Activated CD8-positive, alpha-beta T cell treated with anti-CD3 and anti-CD28 coated beads for 36 hours (primary cell): ENCODE results near the gene CACNA1B. TPM values are rescaled to one million over a fixed set of nuclear protein-coding genes. Genes with fewer than 3 reads are reported as not detected.
A peak's percentile ranks its signal among the peaks of the same experiment; 100 is the strongest.

Experiments used
- ATAC-seq: fragments of 200-7000 bp; cut with Tn5 transposase; one replicate; pipeline ENCODE4 v1.10.0; 2021; ENCODE audit warnings: mild to moderate bottlenecking, moderate library complexity
- CTCF ChIA-PET: fragments of 350-600 bp; sonication (Branson Sonifier 250); formaldehyde crosslinking; loops from one replicate; lab custom pipeline; 2021; ENCODE audit warnings: antibody characterized with exemption; lab: Charles Lee
- POLR2A ChIA-PET: fragments of 350-600 bp; sonication (Branson Sonifier 250); formaldehyde crosslinking; loops from one replicate; lab custom pipeline; 2021; ENCODE audit warnings: antibody characterized with exemption; lab: Charles Lee
- DNase-seq: peaks from one replicate; pipeline ENCODE4 v3.0.0-alpha.2; 2020
- H3K27ac Mint-ChIP-seq: one replicate; pipeline ENCODE4 v1.8.0; 2021; ENCODE audit warnings: mild to moderate bottlenecking, mixed read lengths
- H3K27me3 Mint-ChIP-seq: one replicate; pipeline ENCODE4 v1.8.0; 2021; ENCODE audit warnings: mixed read lengths
- H3K36me3 Mint-ChIP-seq: one replicate; pipeline ENCODE4 v1.8.0; 2021; ENCODE audit warnings: low read depth, mixed read lengths
- H3K4me1 Mint-ChIP-seq: one replicate; pipeline ENCODE4 v1.8.0; 2021; ENCODE audit warnings: low read depth, mixed read lengths
- H3K4me3 Mint-ChIP-seq: one replicate; pipeline ENCODE4 v1.8.0; 2021; ENCODE audit warnings: mild to moderate bottlenecking, moderate library complexity, mixed read lengths
- H3K9me3 Mint-ChIP-seq: one replicate; pipeline ENCODE4 v1.8.0; 2021; ENCODE audit warnings: mixed read lengths
- CTCF ChIP-seq: fragments of 200-600 bp; IDR thresholded peaks from one replicate; pipeline ENCODE4 v1.8.0; 2022; ENCODE audit warnings: antibody characterized with exemption, mild to moderate bottlenecking
- intact Hi-C: fragments of 100-400 bp; cut with micrococcal nuclease; formaldehyde crosslinking; loops from one replicate; pipeline ENCODE4 v1.10.0; 2022
- total RNA-seq, 2 experiments: library from RNA; stranded (reverse); gene quantifications; one replicate each; pipeline ENCODE4 v1.2.3, GENCODE V29; 2021

The CACNA1B gene
- total RNA-seq, 2 experiments from 2014 or later = not detected

DNA sequence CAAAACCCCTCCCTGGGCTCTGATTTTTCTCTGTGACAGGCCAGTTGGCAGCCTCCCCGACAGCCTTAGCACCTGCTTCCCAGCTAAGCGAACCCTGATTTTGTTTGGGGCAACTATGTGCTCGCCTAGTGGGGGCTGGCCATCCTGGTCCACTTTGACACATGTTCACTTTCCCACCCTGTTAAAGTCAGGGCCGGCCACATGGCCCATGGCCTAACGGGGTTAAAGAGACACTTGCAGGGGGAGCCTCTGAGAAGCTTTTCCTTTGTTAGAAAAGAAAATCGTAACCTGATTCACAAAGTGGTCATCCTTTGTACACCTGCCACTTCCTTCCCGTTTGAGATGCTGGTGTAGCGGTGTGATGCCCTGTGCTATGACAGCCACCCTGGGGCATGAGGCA lies 1.3 kb upstream of the CACNA1B start:
- no peak for ATAC-seq
- Mint-ChIP-seq H3K4me1 (peaks cover 2% of the 10 kb centered on the region), H3K27ac (no peak overlapping the region), H3K36me3 (no peaks in the 10 kb centered on the region), H3K4me3 (no peak overlapping the region), H3K27me3 (peaks cover 35% of the 10 kb centered on the region), H3K9me3 (no peaks in the 10 kb centered on the region)
- no peak for DNase-seq
- POLR2A ChIA-PET = interaction anchor here (1.0 kb wide), 1 partner anchor 1614 kb away, joined by 4 read pairs; no protein-coding TSS in a partner anchor
- CTCF ChIA-PET = no interaction called here
- no peak for TF ChIP-seq CTCF
- intact Hi-C loops = no loop called here

DNA sequence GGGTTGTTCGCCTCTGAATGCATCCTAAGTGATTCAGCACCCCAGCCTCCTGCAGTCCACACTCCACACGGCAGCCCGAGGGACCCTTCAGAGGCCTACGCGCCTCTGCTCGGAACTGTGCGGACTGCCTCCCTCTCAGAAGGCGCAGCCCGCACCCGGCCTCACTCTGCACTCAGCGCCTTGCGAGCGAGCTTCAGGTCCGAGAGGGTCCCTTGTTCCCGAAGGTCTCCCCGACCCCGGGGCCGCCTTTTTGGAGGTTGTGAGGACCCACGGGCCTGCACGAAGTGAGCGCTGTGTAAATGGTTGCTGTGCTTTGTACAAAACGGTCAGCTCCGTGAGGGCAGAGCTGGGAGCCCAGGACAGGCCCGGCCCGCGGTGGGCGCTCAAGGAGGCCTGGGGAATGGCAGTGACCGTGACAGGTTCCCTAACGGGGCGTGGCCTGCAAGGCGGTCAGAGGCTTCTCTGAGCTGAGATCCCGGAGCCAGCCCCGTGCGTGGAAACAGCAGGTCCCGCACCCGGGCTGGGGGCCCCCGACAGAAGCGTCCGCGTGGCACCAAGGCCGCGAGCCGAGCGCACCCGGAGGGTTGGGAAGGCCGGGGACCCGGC lies 698 bp upstream of the CACNA1B start:
- TF ChIP-seq CTCF = no peak
- Mint-ChIP-seq H3K4me1 (peaks cover 2% of the 10 kb centered on the region), H3K9me3 (no peaks in the 10 kb centered on the region), H3K4me3 (no peak overlapping the region), H3K27ac (no peak overlapping the region), H3K27me3 (peaks cover 38% of the 10 kb centered on the region), H3K36me3 (no peaks in the 10 kb centered on the region)
- no peak for DNase-seq
- intact Hi-C loops = no loop called here
- ChIA-PET POLR2A (no interaction called here), CTCF (no interaction called here)
- ATAC-seq = no peak

DNA sequence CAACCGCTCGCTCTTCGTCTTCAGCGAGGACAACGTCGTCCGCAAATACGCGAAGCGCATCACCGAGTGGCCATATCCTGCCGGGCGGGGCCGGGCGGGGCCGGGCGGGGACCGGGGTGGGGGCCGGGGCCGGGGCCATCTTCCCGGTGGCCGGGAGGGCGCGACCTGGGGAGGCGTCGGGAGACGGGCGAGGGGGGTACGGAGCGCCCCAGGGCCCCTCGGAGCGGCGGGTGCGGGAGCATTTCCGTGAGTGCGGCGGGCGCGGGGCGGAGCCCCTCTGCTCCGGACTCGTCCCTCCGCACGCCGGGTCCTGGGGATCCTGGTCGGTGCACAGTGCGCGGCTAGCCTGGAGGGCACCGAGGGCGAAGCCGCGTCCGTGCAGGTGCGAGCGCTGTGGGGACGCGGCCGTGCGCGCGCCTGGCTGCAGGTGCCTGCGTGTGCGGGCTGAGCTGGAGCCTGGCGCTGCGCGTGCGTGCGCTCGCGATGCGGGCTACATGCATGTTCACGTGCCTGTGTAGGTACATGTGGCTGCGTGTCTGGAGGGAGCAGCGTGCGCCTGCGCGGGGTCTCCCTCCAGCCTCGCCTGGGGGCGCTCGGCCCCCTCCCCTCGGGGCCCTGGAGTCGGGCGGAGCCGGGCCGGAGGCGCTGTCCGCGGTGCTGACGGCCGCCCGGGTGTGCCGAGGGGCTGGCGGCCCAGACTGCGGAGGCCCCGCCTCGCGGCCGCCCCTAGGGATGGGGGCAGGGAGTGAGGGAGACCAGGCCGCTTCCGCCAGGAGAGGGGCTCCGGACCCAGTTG lies 762 bp downstream of the CACNA1B start:
- peak; percentile 36 for DNase-seq
- Mint-ChIP-seq H3K27ac (no peak overlapping the region), H3K27me3 (peaks cover 38% of the 10 kb centered on the region), H3K4me1 (peaks cover 2% of the 10 kb centered on the region), H3K9me3 (no peaks in the 10 kb centered on the region), H3K4me3 (no peak overlapping the region), H3K36me3 (no peaks in the 10 kb centered on the region)
- peak; percentile 81 for ATAC-seq
- intact Hi-C loops = no loop called here
- ChIA-PET POLR2A (no interaction called here), CTCF (no interaction called here)
- no peak for TF ChIP-seq CTCF

- no peak for TF ChIP-seq CTCF
- no peak for ATAC-seq
- Mint-ChIP-seq H3K4me3 (no peak overlapping the region), H3K27me3 (peaks cover 34% of the 10 kb centered on the region), H3K27ac (no peak overlapping the region), H3K36me3 (no peaks in the 10 kb centered on the region), H3K9me3 (no peaks in the 10 kb centered on the region), H3K4me1 (peaks cover 2% of the 10 kb centered on the region)
- intact Hi-C loops = no loop called here
- ChIA-PET POLR2A (no interaction called here), CTCF (no interaction called here)
- DNase-seq = no peak
These were observed 1.5 kb downstream of the CACNA1B start for GRCh38 chr9:137879052-137879451.

DNA sequence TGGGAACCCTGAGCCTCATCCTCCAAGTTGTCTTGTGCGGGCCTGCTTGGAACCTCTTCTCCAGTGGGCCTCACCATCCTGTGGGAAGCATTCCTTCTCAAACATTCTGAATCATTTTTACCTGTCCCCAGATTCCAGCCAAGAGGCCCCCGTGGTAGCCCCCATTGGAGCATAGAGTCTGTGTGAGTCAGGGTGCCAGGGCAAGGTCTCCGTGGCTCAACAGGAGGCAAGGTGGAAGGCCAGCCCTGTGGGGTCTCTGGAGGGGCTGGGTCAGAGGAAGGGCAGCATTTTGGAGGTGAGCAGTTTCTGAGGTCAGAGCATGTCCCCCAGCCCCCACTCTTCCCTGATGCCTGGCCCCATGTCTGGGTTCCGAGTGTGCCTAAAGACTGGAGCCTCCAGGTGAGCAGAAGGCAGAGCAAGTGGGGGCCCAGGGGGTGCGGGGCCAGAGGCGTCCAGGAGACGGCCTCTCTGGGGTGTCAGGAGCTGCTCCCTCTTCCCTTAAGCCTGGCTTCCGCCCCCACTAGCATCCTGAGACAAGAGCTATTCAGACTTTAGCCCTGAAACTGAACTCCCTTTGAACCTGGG lies 2.1 kb downstream of the CACNA1B start:
- H3K36me3 Mint-ChIP-seq = no peaks in the 10 kb centered on the region
- H3K27ac Mint-ChIP-seq = no peak overlapping the region
- ATAC-seq (no peak), DNase-seq (no peak)
- intact Hi-C loops = no loop called here
- TF ChIP-seq CTCF = no peak
- H3K9me3 Mint-ChIP-seq = no peaks in the 10 kb centered on the region
- POLR2A ChIA-PET = no interaction called here
- CTCF ChIA-PET = no interaction called here
- H3K27me3 Mint-ChIP-seq = peaks cover 33% of the 10 kb centered on the region
- no peak overlapping the region for H3K4me3 Mint-ChIP-seq
- peaks cover 2% of the 10 kb centered on the region for H3K4me1 Mint-ChIP-seq
